HEK293T (cell line): ENCODE data around the gene TAP1.
A peak's percentile ranks its signal among the peaks of the same experiment; 100 is the strongest.

Experiments used
- CTCF ChIA-PET: fragments of 350-600 bp; formaldehyde crosslinking; extraction: SDS; loops from one replicate; lab custom pipeline; 2021; ENCODE audit warnings: antibody characterized with exemption, inconsistent platforms; lab: Yijun Ruan, JAX
- POLR2A ChIA-PET: fragments of 350-600 bp; formaldehyde crosslinking; extraction: SDS; loops from one replicate; lab custom pipeline; 2020; ENCODE audit warnings: antibody characterized with exemption, inconsistent platforms; lab: Yijun Ruan, JAX
- DNase-seq: peaks from one replicate; pipeline ENCODE4 v3.0.0; 2012; ENCODE audit warnings: mixed read lengths; ENCODE audit errors: extremely low spot score
- ARNT ChIP-seq: fragments of 450-650 bp; IDR thresholded peaks from 2 replicates; pipeline ENCODE4 v1.6.1; 2017; ENCODE audit warnings: mild to moderate bottlenecking
- BHLHE40 ChIP-seq: fragments of 450-650 bp; IDR thresholded peaks from 2 replicates; pipeline ENCODE4 v1.6.1; 2016; ENCODE audit warnings: mild to moderate bottlenecking, moderate library complexity, borderline replicate concordance
- CTBP1 ChIP-seq: fragments of 450-650 bp; IDR thresholded peaks from 2 replicates; pipeline ENCODE4 v1.6.1; 2016; ENCODE audit warnings: borderline replicate concordance
- ELF4 ChIP-seq: fragments of 450-650 bp; IDR thresholded peaks from 2 replicates; pipeline ENCODE4 v1.6.1; 2017; ENCODE audit warnings: antibody characterized with exemption
- FOXA1 ChIP-seq: fragments of 450-650 bp; IDR thresholded peaks from 2 replicates; pipeline ENCODE4 v1.6.1; 2016; ENCODE audit warnings: mild to moderate bottlenecking
- FOXK2 ChIP-seq: fragments of 450-650 bp; IDR thresholded peaks from 2 replicates; pipeline ENCODE4 v1.6.1; 2016; ENCODE audit warnings: mild to moderate bottlenecking
- FOXM1 ChIP-seq: fragments of 450-650 bp; IDR thresholded peaks from 2 replicates; pipeline ENCODE4 v1.6.1; 2017; ENCODE audit warnings: mild to moderate bottlenecking, borderline replicate concordance
- HDGF ChIP-seq: fragments of 450-650 bp; IDR thresholded peaks from 2 replicates; pipeline ENCODE4 v1.6.1; 2017; ENCODE audit warnings: antibody characterized with exemption, borderline replicate concordance
- L3MBTL2 ChIP-seq: fragments of 450-650 bp; conservative IDR thresholded peaks from 2 replicates; pipeline ENCODE4 v1.6.1; 2016; ENCODE audit warnings: mild to moderate bottlenecking
- LEF1 ChIP-seq: fragments of 450-650 bp; IDR thresholded peaks from 2 replicates; pipeline ENCODE4 v1.6.1; 2017; ENCODE audit warnings: mild to moderate bottlenecking, borderline replicate concordance
- NFRKB ChIP-seq: fragments of 450-650 bp; IDR thresholded peaks from 2 replicates; pipeline ENCODE4 v1.6.1; 2016; ENCODE audit warnings: mild to moderate bottlenecking, moderate library complexity
- SP1 ChIP-seq: fragments of 450-650 bp; IDR thresholded peaks from 2 replicates; pipeline ENCODE4 v1.6.1; 2017
- SUZ12 ChIP-seq: fragments of 450-650 bp; IDR thresholded peaks from 2 replicates; pipeline ENCODE4 v1.6.1; 2016; ENCODE audit warnings: mild to moderate bottlenecking
- TARDBP ChIP-seq: fragments of 450-650 bp; IDR thresholded peaks from 2 replicates; pipeline ENCODE4 v1.6.1; 2016
- ZNF384 ChIP-seq: fragments of 450-650 bp; IDR thresholded peaks from 2 replicates; pipeline ENCODE4 v1.6.1; 2016
- TF ChIP-seq, protein P1 (sequence below): fragments of 450-650 bp; IDR thresholded peaks from 2 replicates; pipeline ENCODE4 v1.6.1; 2016

The TAP1 gene

DNA sequence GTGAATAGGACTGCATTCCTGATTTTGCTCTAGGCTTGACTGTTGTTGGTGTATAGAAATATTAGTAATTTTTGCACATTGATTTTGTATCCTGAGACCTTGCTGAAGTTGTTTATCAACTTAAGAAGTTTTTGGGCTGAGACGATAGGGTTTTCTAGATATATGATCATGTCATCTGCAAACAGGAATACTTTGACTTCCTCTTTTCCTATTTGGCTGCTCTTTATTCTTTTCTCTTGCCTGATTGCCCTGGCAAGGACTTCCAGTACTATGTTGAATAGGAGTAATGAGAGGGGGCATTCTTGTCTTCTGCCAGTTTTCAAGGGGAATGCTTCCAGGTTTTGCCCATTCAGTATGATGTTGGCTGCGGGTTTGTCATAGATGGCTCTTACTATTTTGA lies 50.1 kb downstream of the TAP1 start:
- TF ChIP-seq FOXA1: no peak
- ChIA-PET CTCF (no interaction called here), POLR2A (no interaction called here)
- no peak for DNase-seq

- POLR2A ChIA-PET: no interaction called here
- TF ChIP-seq ELF4 (no peak), FOXM1 (no peak), SUZ12 (no peak), BHLHE40 (no peak), ZNF384 (no peak), HDGF (no peak), SP1 (no peak), TARDBP (no peak), ARNT (no peak), LEF1 (no peak), L3MBTL2 (no peak), CTBP1 (no peak), FOXK2 (no peak)
- TF ChIP-seq, protein P1, sequence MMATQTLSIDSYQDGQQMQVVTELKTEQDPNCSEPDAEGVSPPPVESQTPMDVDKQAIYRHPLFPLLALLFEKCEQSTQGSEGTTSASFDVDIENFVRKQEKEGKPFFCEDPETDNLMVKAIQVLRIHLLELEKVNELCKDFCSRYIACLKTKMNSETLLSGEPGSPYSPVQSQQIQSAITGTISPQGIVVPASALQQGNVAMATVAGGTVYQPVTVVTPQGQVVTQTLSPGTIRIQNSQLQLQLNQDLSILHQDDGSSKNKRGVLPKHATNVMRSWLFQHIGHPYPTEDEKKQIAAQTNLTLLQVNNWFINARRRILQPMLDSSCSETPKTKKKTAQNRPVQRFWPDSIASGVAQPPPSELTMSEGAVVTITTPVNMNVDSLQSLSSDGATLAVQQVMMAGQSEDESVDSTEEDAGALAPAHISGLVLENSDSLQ: no peak
- CTCF ChIA-PET: no interaction called here
- no peak for DNase-seq
These were observed 53.8 kb downstream of the TAP1 start for GRCh38 chr6:32799740-32800139.

DNA sequence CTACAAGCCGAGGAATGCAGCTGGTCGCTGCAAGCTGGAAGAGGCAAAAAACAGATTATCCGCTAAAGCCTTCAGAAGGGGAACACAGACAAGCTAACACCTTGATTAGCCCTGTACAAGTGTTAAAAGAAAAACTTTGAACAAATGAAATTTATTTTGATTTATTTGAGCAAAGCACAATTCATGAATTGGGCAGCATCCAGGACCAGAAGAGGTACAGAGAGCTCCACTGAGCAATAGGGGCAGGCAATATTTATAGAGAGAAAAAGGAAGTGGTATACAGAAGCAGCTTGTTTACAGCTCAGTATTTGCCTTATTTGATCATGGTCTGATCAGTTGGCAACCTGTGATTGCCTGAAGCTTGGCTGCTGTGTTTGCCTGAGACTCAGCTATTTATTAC lies 54.3 kb downstream of the TAP1 start:
- ChIA-PET POLR2A (interaction anchor here (0.6 kb wide), 1 partner anchor 33 kb away, joined by 3 read pairs; no protein-coding TSS in a partner anchor), CTCF (no interaction called here)
- no peak for DNase-seq
- TF ChIP-seq TARDBP (no peak), BHLHE40 (no peak), FOXM1 (no peak), ZNF384 (no peak), LEF1 (no peak), CTBP1 (no peak), NFRKB (no peak)

DNA sequence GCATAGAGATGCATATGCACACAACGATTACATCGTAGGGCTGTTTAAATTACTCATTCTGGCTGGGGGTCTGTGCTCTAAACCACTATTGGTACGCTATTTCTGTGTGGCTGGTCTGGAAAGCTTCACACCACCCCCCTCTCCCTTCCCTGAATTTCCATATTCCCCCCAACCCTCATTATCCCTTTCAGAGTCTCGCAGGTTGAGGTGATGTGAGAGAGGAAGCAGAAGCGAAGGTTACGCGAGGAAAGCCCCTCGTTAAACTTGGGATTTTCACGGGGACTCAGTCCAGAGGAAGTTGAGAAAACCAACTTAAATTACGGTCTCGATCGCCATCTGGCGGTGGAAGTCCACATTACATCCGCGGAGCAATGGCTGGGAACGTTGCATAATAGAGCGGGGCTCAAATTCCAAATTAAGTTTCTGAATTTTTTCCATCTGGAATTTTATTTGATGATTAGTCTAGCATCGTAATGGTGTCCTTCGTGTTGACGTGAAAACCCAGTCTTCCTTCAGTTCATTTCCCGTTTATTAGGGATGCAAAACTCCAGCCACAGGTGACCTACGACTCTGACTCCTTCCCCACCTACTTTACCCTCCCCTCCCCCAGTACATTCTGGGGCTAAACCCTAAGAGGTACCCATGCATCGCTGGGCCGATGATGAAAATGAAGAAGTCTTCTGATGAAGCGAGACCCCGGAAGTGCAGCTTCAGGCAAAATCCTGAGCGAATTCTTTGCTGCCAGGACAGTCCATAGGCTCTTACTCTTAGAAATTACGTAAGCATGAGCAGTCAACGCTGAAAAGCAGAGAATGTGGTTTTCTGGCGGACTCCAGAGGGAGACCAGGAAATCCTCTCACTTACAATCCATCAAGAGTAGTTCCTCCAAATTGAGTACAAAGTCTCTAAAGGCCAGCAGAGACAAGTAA lies 56.4 kb downstream of the TAP1 start:
- ChIA-PET CTCF (interaction anchor here (1.2 kb wide), 1 partner anchor 10 kb away, joined by 4 read pairs; no protein-coding TSS in a partner anchor), POLR2A (no interaction called here)
- TF ChIP-seq HDGF (no peak), TARDBP (no peak), SP1 (no peak), NFRKB (no peak), ZNF384 (no peak), BHLHE40 (no peak), ARNT (no peak), FOXK2 (no peak), LEF1 (no peak)
- TF ChIP-seq, protein P1: no peak
- DNase-seq: peak; percentile 73
